HG03432 (cell line): ENCODE results near the gene PNMA8C.
"Not testable (repeated sequence)": the region's sequence is repeated elsewhere in the genome, so short reads cannot be mapped to it uniquely, and the experiment has no call there.

Experiments used
- ATAC-seq: cut with Tn5 transposase; IDR thresholded peaks from one replicate; pipeline ENCODE4 v1.9.1; 2021; ENCODE audit warnings: mild to moderate bottlenecking, moderate library complexity; ENCODE audit not compliant: unreplicated experiment

The PNMA8C gene

GRCh38 chr19:46411925-46412649, 16.6 kb downstream of the PNMA8C start:
- ATAC-seq = no peak

GRCh38 chr19:46411088-46411924, 17.4 kb downstream of the PNMA8C start:
- ATAC-seq = no peak

- no peak for ATAC-seq
Measured at GRCh38 chr19:46410205-46411087, 18.3 kb downstream of the PNMA8C start.

GRCh38 chr19:46409191-46409590, 19.5 kb downstream of the PNMA8C start:
- ATAC-seq = no peak

GRCh38 chr19:46408664-46409039, 20.1 kb downstream of the PNMA8C start:
- ATAC-seq = no peak

- ATAC-seq = no peak
Measured at GRCh38 chr19:46407856-46408663, 20.7 kb downstream of the PNMA8C start.

GRCh38 chr19:46406976-46407375, 21.8 kb downstream of the PNMA8C start:
- no peak for ATAC-seq

- no peak for ATAC-seq
Measured at GRCh38 chr19:46404753-46405468, 23.8 kb downstream of the PNMA8C start.

GRCh38 chr19:46404055-46404752, 24.5 kb downstream of the PNMA8C start:
- no peak for ATAC-seq

GRCh38 chr19:46402725-46403124, 26.0 kb downstream of the PNMA8C start:
- no peak for ATAC-seq

GRCh38 chr19:46397801-46398479, 30.8 kb downstream of the PNMA8C start:
- not testable (repeated sequence) for ATAC-seq

- no peak for ATAC-seq
Measured at GRCh38 chr19:46394402-46394797, 34.3 kb downstream of the PNMA8C start.

GRCh38 chr19:46393456-46394401, 35.0 kb downstream of the PNMA8C start:
- no peak for ATAC-seq

GRCh38 chr19:46392837-46393236, 35.9 kb downstream of the PNMA8C start:
- ATAC-seq = no peak

- no peak for ATAC-seq
Measured at GRCh38 chr19:46392252-46392801, 36.4 kb downstream of the PNMA8C start.

- ATAC-seq = no peak
Measured at GRCh38 chr19:46391296-46392251, 37.2 kb downstream of the PNMA8C start.
